D721Med (cell line): ENCODE results near the gene MRPS6.

Source experiments
- DNase-seq: peaks from one replicate; pipeline ENCODE4 v3.0.0; 2011; ENCODE audit warnings: low spot score; ENCODE audit not compliant: insufficient read length
- FAIRE-seq: peaks from 2 replicates; lab custom pipeline; 2011; peaks lifted over from hg19 to GRCh38; lab: Jason Lieb, UNC
- CTCF ChIP-seq: IDR thresholded peaks from 2 replicates; pipeline ENCODE4 v1.5.1; 2012; ENCODE audit warnings: mild to moderate bottlenecking, control low read depth; ENCODE audit not compliant: insufficient read depth; ENCODE audit errors: missing control alignments

The MRPS6 gene

GRCh38 chr21:34097442-34097841, 24.1 kb downstream of the MRPS6 start:
- FAIRE-seq (no peak), DNase-seq (no peak)
- TF ChIP-seq CTCF = no peak

- DNase-seq = no peak
- no peak for FAIRE-seq
- TF ChIP-seq CTCF = no peak
Measured at GRCh38 chr21:34100337-34100736, 27.0 kb downstream of the MRPS6 start.

- DNase-seq = no peak
- TF ChIP-seq CTCF = no peak
- FAIRE-seq = no peak
Measured at GRCh38 chr21:34100790-34101189, 27.4 kb downstream of the MRPS6 start.

- DNase-seq (no peak), FAIRE-seq (no peak)
- no peak for TF ChIP-seq CTCF
Measured at GRCh38 chr21:34105947-34106541, 32.7 kb downstream of the MRPS6 start.

GRCh38 chr21:34107606-34108005, 34.2 kb downstream of the MRPS6 start:
- TF ChIP-seq CTCF = no peak
- DNase-seq (no peak), FAIRE-seq (no peak)

GRCh38 chr21:34109075-34109474, 35.7 kb downstream of the MRPS6 start:
- no peak for TF ChIP-seq CTCF
- no peak for FAIRE-seq
- DNase-seq = no peak

- FAIRE-seq = no peak
- no peak for TF ChIP-seq CTCF
- no peak for DNase-seq
Measured at GRCh38 chr21:34110594-34111202, 37.3 kb downstream of the MRPS6 start.
